ENCODE results near the gene ISL1.

ISL1 gene

DNA sequence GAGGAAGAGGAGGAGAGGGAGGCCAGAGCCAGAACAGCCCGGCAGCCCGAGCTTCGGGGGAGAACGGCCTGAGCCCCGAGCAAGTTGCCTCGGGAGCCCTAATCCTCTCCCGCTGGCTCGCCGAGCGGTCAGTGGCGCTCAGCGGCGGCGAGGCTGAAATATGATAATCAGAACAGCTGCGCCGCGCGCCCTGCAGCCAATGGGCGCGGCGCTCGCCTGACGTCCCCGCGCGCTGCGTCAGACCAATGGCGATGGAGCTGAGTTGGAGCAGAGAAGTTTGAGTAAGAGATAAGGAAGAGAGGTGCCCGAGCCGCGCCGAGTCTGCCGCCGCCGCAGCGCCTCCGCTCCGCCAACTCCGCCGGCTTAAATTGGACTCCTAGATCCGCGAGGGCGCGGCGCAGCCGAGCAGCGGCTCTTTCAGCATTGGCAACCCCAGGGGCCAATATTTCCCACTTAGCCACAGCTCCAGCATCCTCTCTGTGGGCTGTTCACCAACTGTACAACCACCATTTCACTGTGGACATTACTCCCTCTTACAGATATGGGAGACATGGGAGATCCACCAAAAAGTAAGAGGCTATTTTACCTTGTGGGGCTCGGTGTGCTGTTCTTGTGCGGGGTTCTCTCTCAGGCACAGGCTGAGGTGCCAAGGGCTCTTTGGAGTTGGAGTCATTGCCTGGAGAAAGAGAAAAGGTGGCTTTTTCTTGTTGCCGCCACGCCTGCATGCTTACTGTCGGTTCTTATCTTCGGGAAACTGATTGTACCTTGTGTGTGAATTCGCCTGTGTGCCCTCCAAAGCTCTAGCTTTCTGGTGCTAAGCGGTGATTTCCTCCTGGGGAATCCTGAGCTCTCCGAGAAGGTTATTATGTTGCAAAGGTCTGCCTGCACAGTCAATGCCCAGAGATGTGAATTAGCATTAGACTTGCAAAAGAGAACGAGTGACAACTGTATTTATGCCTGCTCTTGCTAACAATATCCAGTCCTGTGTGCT, at the start of gene ISL1:
Gene ISL1, plus strand, starts transcription at position 318 of the 991 bp plus-strand sequence. Its CDS starts 224 bp downstream, at position 542.
- Mint-ChIP-seq H3K27ac (no peak within 1 kb of the TSS), H3K27me3 (peaks cover 17% of the 10 kb centered on the region), H3K9me3 (no peaks in the 10 kb centered on the region), H3K4me1 (no peaks in the 10 kb centered on the region), H3K36me3 (peaks cover 3% of the 10 kb centered on the region), H3K4me3 (no peak within 1 kb of the TSS)
- ATAC-seq (ENCODE audit: low read depth) (no peak), DNase-seq (ENCODE audit: low spot score in 2 of 2) (no peak)

DNA sequence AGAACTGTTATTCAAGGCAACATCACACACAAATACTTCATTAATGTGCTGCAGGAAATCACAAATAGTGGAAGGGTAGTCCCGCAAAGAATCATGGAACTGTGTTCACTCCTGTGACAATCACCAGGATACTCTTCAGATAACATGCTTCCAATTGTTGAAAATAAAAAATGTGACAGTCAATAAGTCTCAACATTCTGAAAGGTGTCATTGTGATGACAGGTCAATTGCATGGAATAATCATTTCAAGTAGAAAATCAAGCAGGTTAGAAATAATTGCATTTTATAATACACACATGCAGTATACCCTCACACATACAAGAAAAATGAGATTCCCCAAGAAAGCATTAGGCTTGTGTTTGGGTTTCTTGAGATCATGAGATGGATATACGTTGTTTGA, 46.4 kb upstream of the ISL1 start:
- H3K27ac Mint-ChIP-seq, result no peak overlapping the region
- no peaks in the 10 kb centered on the region for H3K27me3 Mint-ChIP-seq
- ATAC-seq (ENCODE audit: low read depth) (no peak), DNase-seq (ENCODE audit: low spot score in 2 of 2) (no peak)
- H3K4me1 Mint-ChIP-seq, result no peaks in the 10 kb centered on the region
- H3K4me3 Mint-ChIP-seq, result no peak overlapping the region
- H3K9me3 Mint-ChIP-seq, result peaks cover 5% of the 10 kb centered on the region
- H3K36me3 Mint-ChIP-seq, result no peaks in the 10 kb centered on the region

DNA sequence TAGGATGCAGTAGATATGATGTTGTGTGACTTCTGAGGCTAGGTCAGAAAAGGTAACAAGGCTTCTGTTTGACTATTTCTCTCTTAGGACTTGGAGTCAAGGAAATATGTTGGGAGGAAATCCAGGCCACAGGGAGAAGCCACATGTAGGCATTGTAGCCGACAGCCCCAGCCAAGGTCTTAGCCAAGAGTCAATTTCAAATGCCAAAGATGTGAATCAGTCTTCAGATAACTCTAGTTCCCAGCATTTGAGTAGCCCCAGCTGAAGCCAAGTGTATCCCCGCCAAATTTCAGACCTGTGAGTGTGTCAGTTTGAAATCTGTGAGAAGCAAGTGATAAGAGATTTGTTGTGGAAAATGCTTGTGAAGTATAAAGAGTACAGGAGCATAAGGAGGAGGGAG, 38.1 kb upstream of the ISL1 start:
- ATAC-seq (ENCODE audit: low read depth) (no peak), DNase-seq (ENCODE audit: low spot score in 2 of 2) (no peak)
- H3K9me3 Mint-ChIP-seq, result peaks cover 12% of the 10 kb centered on the region
- no peaks in the 10 kb centered on the region for H3K36me3 Mint-ChIP-seq
- H3K27ac Mint-ChIP-seq, result no peak overlapping the region
- peaks cover 2% of the 10 kb centered on the region for H3K27me3 Mint-ChIP-seq
- no peak overlapping the region for H3K4me3 Mint-ChIP-seq
- H3K4me1 Mint-ChIP-seq, result no peaks in the 10 kb centered on the region

DNA sequence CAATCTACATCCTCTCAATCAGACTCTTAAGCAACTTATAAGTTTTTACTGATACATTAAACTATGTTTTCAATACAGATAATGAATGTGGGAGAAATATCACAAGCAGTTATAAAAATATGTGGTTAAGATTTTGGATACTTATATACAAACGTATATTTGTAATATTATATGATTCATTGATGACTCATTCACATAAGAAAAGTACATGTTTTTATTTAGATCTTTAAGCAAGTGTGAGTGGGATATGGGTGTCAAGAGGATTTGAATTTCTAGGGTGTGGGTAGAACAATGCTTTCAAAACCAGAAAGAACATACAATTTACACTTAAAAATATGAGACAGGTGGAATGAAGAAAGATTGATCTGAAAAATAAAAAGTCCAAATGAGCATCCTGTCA, 36.1 kb upstream of the ISL1 start:
- ATAC-seq (ENCODE audit: low read depth), result no peak
- Mint-ChIP-seq H3K9me3 (peaks cover 12% of the 10 kb centered on the region), H3K36me3 (no peaks in the 10 kb centered on the region), H3K27ac (no peak overlapping the region), H3K4me1 (no peaks in the 10 kb centered on the region), H3K27me3 (peaks cover 2% of the 10 kb centered on the region), H3K4me3 (no peak overlapping the region)
- DNase-seq (ENCODE audit: low spot score in 2 of 2), result no peak

DNA sequence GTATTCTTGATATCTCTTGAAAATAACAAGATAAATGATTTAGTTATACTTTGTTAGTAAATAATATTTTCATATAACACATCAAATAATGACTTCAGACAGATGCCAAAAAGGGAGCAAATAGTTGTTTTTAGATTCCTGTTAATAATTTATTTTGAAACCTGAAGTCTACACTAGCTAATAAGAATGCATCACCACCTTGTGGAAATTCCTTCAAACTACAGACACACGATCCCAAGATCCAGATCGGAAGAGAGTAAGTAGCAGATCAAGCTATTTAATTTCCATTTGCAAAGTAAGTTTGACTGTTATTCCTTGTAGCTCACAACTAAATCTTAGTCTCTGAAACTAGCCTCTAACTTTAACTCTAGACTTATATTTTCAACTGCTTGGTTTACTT, 35.5 kb upstream of the ISL1 start:
- DNase-seq (ENCODE audit: low spot score in 2 of 2) (no peak), ATAC-seq (ENCODE audit: low read depth) (no peak)
- no peak overlapping the region for H3K27ac Mint-ChIP-seq
- no peaks in the 10 kb centered on the region for H3K4me1 Mint-ChIP-seq
- H3K9me3 Mint-ChIP-seq, result peaks cover 12% of the 10 kb centered on the region
- H3K36me3 Mint-ChIP-seq, result no peaks in the 10 kb centered on the region
- no peak overlapping the region for H3K4me3 Mint-ChIP-seq
- H3K27me3 Mint-ChIP-seq, result peaks cover 2% of the 10 kb centered on the region

DNA sequence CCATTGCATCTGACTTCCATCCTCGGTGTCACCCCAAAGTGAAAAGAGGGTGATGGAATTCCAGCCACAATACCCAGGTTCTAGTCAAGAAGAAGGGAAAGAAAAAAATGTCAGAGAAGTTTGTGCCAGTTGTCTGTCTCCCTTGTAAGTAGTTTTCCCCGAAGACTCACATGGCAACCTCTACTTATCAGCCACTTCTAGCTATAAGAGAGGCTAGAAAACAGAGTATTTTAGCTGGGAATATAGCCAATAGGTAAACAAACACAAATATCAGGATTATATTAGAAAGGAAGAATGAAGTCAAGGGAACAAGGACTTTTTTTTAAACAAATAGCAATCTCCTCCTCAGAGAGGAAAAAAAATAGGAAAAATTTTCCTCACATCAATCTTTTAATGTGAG, 12.2 kb upstream of the ISL1 start:
- ATAC-seq (ENCODE audit: low read depth) (no peak), DNase-seq (ENCODE audit: low spot score in 2 of 2) (no peak)
- Mint-ChIP-seq H3K4me3 (no peak overlapping the region), H3K9me3 (peaks cover 6% of the 10 kb centered on the region), H3K4me1 (no peaks in the 10 kb centered on the region), H3K36me3 (no peaks in the 10 kb centered on the region), H3K27ac (no peak overlapping the region), H3K27me3 (peaks cover 7% of the 10 kb centered on the region)

DNA sequence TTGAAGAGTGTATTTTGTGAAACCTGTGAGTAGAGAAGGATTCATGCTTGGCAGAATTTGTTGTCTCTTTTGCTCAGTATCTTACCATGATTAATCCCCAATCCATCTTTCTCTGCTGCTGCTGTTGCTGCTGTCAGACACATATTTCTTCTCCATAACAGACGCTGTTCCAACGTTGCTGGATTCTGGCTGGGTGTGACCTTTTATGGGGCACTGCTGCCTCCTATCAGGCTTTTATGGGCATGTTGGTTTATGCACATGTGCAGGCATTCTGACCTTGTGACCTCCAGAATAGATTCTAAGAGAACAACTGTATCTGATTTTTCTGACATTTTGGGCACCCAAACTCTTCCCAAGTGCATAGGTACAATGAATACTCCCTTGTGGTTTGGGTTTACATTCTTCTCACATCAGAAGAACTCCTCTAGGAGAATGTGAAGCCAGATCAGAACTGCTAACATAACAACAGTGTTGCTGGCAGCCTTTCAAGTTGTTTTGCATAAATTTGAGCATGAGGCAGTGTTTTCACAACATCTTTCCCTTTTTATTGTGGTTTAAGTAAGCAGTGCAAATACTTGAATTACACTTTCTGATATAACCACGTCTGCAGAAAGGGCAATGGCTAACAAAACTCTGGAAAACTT, 9.2 kb upstream of the ISL1 start:
- Mint-ChIP-seq H3K4me1 (no peaks in the 10 kb centered on the region), H3K27me3 (peaks cover 11% of the 10 kb centered on the region), H3K27ac (no peak overlapping the region), H3K4me3 (no peak overlapping the region), H3K9me3 (peaks cover 6% of the 10 kb centered on the region), H3K36me3 (peaks cover 2% of the 10 kb centered on the region)
- no peak for ATAC-seq (ENCODE audit: low read depth)
- DNase-seq (ENCODE audit: low spot score in 2 of 2), result no peak

DNA sequence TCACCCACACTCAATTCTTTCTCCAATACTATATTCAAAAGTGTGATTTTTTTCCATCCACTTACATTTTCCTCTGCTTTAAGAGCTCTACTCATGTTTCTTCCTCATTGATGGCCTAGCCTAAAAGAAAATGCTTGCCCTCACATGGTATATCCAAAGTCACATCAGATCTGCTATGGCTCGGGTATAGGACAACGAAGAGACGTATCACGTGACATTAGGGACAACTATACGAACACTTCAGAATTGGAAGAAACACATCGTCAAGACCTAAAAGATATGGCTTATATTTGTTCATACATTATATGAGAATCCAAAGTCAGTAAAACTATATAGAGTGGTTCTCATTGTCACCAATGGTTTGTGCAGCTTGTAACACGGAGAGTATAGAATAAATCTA, 8.2 kb upstream of the ISL1 start:
- H3K4me3 Mint-ChIP-seq, result no peak overlapping the region
- no peaks in the 10 kb centered on the region for H3K4me1 Mint-ChIP-seq

DNA sequence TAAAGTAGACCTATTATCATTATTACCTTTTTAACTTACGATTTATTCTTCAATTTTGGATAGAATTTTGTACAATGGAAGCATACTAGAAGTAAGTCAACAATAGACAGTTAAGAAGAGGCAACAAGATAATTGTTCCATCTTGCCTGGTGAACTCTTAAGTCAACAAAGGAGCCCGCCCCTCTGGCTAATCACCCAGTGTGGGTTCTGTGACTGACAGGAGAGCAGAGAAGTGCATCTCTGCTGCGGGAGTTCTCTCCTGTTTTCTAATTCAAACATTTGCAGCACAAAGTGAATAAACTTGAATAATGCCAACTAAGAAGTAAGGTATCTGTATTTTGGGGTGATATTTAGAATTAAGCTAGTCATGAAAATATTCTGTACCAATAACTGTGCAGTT, 6.7 kb upstream of the ISL1 start:
- H3K27ac Mint-ChIP-seq, result no peak overlapping the region
- peaks cover 2% of the 10 kb centered on the region for H3K36me3 Mint-ChIP-seq
- H3K27me3 Mint-ChIP-seq, result peaks cover 13% of the 10 kb centered on the region
- DNase-seq (ENCODE audit: low spot score in 2 of 2) (no peak), ATAC-seq (ENCODE audit: low read depth) (no peak)
- no peak overlapping the region for H3K4me3 Mint-ChIP-seq
- peaks cover 6% of the 10 kb centered on the region for H3K9me3 Mint-ChIP-seq
- H3K4me1 Mint-ChIP-seq, result no peaks in the 10 kb centered on the region

More for the DNA sequence above, 8.2 kb upstream of the ISL1 start:
- Mint-ChIP-seq H3K27ac (no peak overlapping the region), H3K36me3 (peaks cover 2% of the 10 kb centered on the region), H3K27me3 (peaks cover 11% of the 10 kb centered on the region), H3K9me3 (peaks cover 6% of the 10 kb centered on the region)
- DNase-seq (ENCODE audit: low spot score in 2 of 2) (no peak), ATAC-seq (ENCODE audit: low read depth) (no peak)

DNA sequence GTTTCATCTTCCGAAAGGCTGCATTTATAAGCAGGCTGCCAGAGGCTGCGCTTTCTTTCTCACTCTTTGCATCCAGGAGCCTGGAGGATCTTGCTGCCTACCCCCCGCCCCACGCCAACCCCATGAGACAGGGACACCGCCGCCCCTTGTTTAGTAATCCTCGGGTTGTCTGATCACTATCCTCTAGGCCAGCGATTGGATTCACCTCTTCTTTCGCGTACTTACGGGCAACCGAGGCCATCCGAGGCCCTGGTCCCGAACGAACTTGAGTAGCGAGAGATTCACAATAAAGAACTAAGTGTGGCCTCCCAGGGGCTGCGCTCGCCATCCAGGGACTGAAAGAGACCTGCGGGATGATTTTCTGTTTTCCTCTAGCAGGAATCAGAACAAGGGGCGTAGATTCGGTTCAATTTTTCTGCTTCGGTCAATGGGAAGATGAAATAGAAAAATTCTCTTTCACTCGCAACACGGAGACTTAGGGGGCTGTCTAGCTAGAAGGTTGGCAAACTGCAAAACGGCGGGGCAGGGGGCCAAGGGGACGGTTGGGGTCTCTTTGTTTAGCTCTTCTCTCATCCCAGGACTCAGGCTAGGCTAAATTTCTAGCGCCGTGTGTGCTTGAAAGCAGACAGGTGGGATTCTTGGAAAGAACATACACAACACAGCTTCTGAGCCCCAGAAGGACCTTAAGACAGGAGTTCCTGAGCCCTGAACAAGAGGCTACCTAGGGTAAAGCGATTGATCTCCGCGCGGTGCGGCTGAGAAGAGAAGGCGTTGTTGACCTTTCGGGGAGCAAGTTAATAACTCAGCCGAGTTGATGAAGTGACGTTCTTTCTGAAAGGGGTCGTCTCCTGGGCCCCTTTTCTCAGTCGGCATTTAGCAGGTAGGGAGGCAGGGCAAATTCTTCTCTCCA, 5.8 kb upstream of the ISL1 start:
- H3K27me3 Mint-ChIP-seq, result peaks cover 13% of the 10 kb centered on the region
- no peak overlapping the region for H3K27ac Mint-ChIP-seq
- no peak overlapping the region for H3K4me3 Mint-ChIP-seq
- ATAC-seq (ENCODE audit: low read depth) (no peak), DNase-seq (ENCODE audit: low spot score in 2 of 2) (no peak)
- no peaks in the 10 kb centered on the region for H3K4me1 Mint-ChIP-seq
- H3K9me3 Mint-ChIP-seq, result peaks cover 6% of the 10 kb centered on the region
- peaks cover 2% of the 10 kb centered on the region for H3K36me3 Mint-ChIP-seq

DNA sequence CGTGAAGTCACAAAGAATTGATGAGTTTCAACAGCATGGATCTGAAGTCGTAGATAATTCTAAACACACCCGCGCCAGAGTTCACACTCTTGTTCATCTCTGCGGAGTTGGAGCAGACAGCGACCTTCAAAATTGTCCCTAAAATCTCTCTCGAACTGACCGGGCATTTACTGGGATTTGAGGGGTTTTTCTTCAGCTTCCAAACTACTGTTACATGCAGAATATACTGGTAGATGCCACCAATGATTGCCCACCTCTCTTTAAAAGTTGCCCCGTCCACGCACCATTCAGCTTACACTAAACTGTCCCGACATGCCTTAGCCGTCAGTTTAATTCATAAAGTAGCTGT, 5.2 kb upstream of the ISL1 start:
- peaks cover 13% of the 10 kb centered on the region for H3K27me3 Mint-ChIP-seq

DNA sequence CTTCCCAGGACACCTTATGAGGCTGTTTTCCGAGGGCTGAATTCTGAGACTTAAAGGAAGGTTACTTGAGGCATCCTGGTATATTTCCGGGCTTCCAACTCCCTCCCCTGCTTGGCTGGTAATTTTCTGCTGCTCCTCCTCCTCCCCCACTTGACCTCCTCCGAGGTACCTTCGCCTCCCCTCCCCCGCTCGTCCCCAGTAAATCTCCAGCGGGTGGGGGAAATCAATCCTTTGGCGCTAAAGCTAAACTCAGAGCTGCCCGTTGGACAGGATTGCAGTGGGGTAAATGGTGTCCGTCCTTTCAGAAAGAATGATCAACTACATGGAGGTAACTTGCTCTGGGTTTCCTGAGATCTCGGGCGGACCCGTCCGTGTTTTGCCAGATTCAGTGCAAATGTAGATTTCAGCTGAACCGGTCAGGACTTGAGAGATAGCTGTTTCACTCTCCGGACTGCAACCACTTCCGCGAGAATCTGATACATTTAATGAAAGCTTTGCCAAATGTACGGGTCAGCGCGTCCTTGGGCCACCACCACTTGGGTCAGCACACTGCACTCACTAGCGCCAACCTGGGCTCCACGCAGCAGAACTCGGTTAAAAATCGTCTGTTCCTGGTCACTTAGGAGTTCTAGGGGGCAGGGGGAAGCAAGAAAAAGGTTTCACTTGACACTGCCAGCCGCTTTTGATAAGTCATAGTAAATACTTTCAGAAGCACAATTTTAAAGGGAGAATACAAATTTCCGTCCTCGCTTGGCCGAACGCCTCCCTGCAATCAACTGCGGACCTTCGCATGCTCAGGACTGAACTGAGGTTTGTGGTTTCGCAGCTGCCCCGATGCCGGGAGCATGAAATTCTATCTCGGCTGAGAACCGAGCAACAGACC, 4.6 kb upstream of the ISL1 start:
- Mint-ChIP-seq H3K9me3 (peaks cover 6% of the 10 kb centered on the region), H3K4me1 (no peaks in the 10 kb centered on the region), H3K36me3 (peaks cover 2% of the 10 kb centered on the region), H3K27me3 (peaks cover 15% of the 10 kb centered on the region), H3K4me3 (no peak overlapping the region), H3K27ac (no peak overlapping the region)
- DNase-seq (ENCODE audit: low spot score in 2 of 2) (no peak), ATAC-seq (ENCODE audit: low read depth) (no peak)

More for the DNA sequence above, 5.2 kb upstream of the ISL1 start:
- H3K27ac Mint-ChIP-seq, result no peak overlapping the region
- ATAC-seq (ENCODE audit: low read depth) (no peak), DNase-seq (ENCODE audit: low spot score in 2 of 2) (no peak)
- peaks cover 2% of the 10 kb centered on the region for H3K36me3 Mint-ChIP-seq
- no peak overlapping the region for H3K4me3 Mint-ChIP-seq
- no peaks in the 10 kb centered on the region for H3K4me1 Mint-ChIP-seq
- H3K9me3 Mint-ChIP-seq, result peaks cover 6% of the 10 kb centered on the region

DNA sequence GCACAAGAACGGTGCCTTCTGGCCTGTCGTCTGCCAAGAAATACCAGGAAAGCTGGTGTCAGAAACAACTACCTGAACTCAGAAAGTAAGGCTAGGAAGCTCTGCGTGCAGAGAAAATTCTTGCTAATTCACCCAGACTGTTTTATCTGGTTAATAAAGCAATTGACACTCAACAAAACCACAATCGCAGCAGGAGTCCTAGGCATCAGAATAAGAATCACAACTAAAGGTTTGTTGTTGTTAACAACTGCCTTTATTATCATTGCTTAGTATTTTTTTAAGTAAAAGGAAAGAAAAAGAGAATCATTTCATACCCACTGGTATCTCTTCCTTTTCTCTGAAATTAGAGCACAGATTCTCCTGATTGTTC, 3.9 kb upstream of the ISL1 start:
- H3K9me3 Mint-ChIP-seq, result peaks cover 6% of the 10 kb centered on the region
- DNase-seq (ENCODE audit: low spot score in 2 of 2), result no peak
- peaks cover 2% of the 10 kb centered on the region for H3K36me3 Mint-ChIP-seq
- no peak overlapping the region for H3K27ac Mint-ChIP-seq
- ATAC-seq (ENCODE audit: low read depth), result no peak
- no peaks in the 10 kb centered on the region for H3K4me1 Mint-ChIP-seq
- peaks cover 18% of the 10 kb centered on the region for H3K27me3 Mint-ChIP-seq
- no peak overlapping the region for H3K4me3 Mint-ChIP-seq
